H1 (cell line): Measurements from ENCODE around the gene NRM. TPM values are rescaled to one million over a fixed set of nuclear protein-coding genes. Genes with fewer than 3 reads are reported as not detected.

ENCODE experiments used
- NANOG ChIP-seq: IDR thresholded peaks from 2 replicates; pipeline ENCODE4 v1.6.1; 2011; ENCODE audit warnings: low read length, low read depth, mild to moderate bottlenecking, inconsistent platforms; ENCODE audit not compliant: insufficient read depth, poor library complexity, severe bottlenecking
- polyA plus RNA-seq, 7 experiments: library from polyadenylated mRNA; depleted of rRNA in 3 of 7; stranded (reverse) in 5 of 7; unstranded in 2 of 7; fragments of >200 nt in 5 of 7; fragments of 200-250 nt in 2 of 7; gene quantifications; 1 replicate in 5 of 7; 2 replicates in 1 of 7; 4 replicates in 1 of 7; pipeline versions ENCODE4 v1.2.1 to v1.2.3, GENCODE V29; 2011 to 2013; ENCODE audit warnings: missing spikeins in 2 of 7, mixed read lengths in 2 of 7
- total RNA-seq: library from RNA; stranded (reverse); fragmentation: NEBNext Ultra II Directional; extraction: Animal tissue kit (Norgen Biotek cat#: 25700); gene quantifications from 2 replicates; pipeline ENCODE4 v1.2.1, GENCODE V29; 2021

NRM gene
- total and polyA plus RNA-seq, 2 of the 8 experiments (the other 6 are each of a cell fraction or from before 2014, with no cell fraction given), result 27.3 to 50.4 TPM

DNA sequence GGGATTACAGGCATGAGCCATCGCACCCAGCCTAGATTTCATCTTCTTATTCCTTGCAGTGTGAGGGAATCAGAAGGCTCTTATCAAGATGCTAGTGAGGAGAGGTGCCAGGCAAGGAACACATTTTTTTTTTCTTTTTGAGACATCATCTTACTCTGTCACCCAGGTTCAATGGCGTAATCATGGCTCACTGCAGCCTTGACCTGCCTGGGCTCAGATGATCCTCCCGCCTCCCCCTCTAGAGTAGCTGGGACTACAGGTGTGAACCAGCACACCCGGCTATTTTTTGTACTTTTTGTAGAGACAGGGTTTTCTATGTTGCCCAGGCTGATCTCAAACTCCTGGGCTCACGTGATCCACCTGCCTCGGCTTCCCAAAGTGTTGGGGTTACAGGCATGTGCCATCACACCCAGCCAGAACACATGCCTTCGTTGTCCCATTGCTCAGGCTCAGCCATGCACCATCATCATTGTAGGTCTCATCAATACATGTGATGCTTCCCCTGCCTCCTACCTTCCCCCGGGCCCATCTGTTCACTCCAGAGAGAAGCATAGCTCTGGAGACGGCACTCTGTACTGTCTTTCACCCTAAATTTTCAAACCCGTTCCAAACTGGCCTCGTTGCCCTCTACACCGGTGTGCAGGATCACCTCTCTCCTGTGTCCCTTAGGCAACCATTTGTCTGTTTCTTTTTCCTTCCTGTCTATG lies 41.6 kb upstream of the NRM start (continued):
- no peak for TF ChIP-seq NANOG
- TF ChIP-seq, all 59 proteins: peak for 0
